HG03457 (cell line): ENCODE data around the gene HECW1.
"Not testable (repeated sequence)": the region's sequence is repeated elsewhere in the genome, so short reads cannot be mapped to it uniquely, and the experiment has no call there.

Source experiments
- ATAC-seq: cut with Tn5 transposase; IDR thresholded peaks from one replicate; pipeline ENCODE4 v1.9.1; 2021; ENCODE audit warnings: moderate number of reproducible peaks; ENCODE audit not compliant: unreplicated experiment

HECW1 gene

GRCh38 chr7:43345696-43346095 is 233.2 kb downstream of the HECW1 start:
- ATAC-seq, result not testable (repeated sequence)

- ATAC-seq, result no peak
Observed at GRCh38 chr7:43351683-43352082, 239.2 kb downstream of the HECW1 start.

GRCh38 chr7:43353902-43354301 is 241.5 kb downstream of the HECW1 start:
- no peak for ATAC-seq

GRCh38 chr7:43362652-43363034 is 250.2 kb downstream of the HECW1 start:
- no peak for ATAC-seq

- ATAC-seq, result no peak
Observed at GRCh38 chr7:43363035-43363791, 250.8 kb downstream of the HECW1 start.

- no peak for ATAC-seq
Observed at GRCh38 chr7:43364391-43364790, 251.9 kb downstream of the HECW1 start.

- no peak for ATAC-seq
Observed at GRCh38 chr7:43372676-43373355, 260.4 kb downstream of the HECW1 start.

- ATAC-seq, result no peak
Observed at GRCh38 chr7:43377196-43377960, 264.9 kb downstream of the HECW1 start.

GRCh38 chr7:43379210-43379609 is 266.8 kb downstream of the HECW1 start:
- no peak for ATAC-seq

GRCh38 chr7:43384616-43385308 is 272.3 kb downstream of the HECW1 start:
- ATAC-seq, result no peak

GRCh38 chr7:43385309-43385680 is 272.8 kb downstream of the HECW1 start:
- ATAC-seq, result no peak

- no peak for ATAC-seq
Observed at GRCh38 chr7:43385856-43386255, 273.4 kb downstream of the HECW1 start.

GRCh38 chr7:43387932-43388331 is 275.5 kb downstream of the HECW1 start:
- no peak for ATAC-seq

- ATAC-seq, result no peak
Observed at GRCh38 chr7:43390576-43390975, 278.1 kb downstream of the HECW1 start.

- ATAC-seq, result no peak
Observed at GRCh38 chr7:43391518-43391917, 279.1 kb downstream of the HECW1 start.

- no peak for ATAC-seq
Observed at GRCh38 chr7:43392638-43393330, 280.3 kb downstream of the HECW1 start.

- ATAC-seq, result no peak
Observed at GRCh38 chr7:43394441-43395130, 282.1 kb downstream of the HECW1 start.

- ATAC-seq, result no peak
Observed at GRCh38 chr7:43395351-43395750, 282.9 kb downstream of the HECW1 start.

- no peak for ATAC-seq
Observed at GRCh38 chr7:43396187-43396740, 283.8 kb downstream of the HECW1 start.

GRCh38 chr7:43398831-43399230 is 286.4 kb downstream of the HECW1 start:
- ATAC-seq, result no peak
